ENCODE data around the gene TMEM51. TPM values are rescaled to one million over a fixed set of nuclear protein-coding genes. Genes with fewer than 3 reads are reported as not detected.

Gene TMEM51
- total RNA-seq, 2 donors from 2014 or later, result 12.1 TPM

GRCh38 chr1:15151377-15151806, 2.2 kb upstream of the TMEM51 start:
- peaks cover 5% of the 10 kb centered on the region for H3K27me3 ChIP-seq (ENCODE audit: control insufficient read depth, insufficient read depth, low read length, poor library complexity, severe bottlenecking)
- no peak for TF ChIP-seq CTCF (conservative IDR thresholded peaks at IDR 0.05)
- no peak overlapping the region for H3K27ac Mint-ChIP-seq
- peak overlapping the region; percentile 89 for H3K4me3 ChIP-seq (ENCODE audit: low read length)
- no peak overlapping the region for H3K4me3 Mint-ChIP-seq
- H3K36me3 Mint-ChIP-seq (ENCODE audit: low read depth), result peaks cover 3% of the 10 kb centered on the region
- peaks cover 22% of the 10 kb centered on the region for H3K4me1 Mint-ChIP-seq
- peaks cover 47% of the 10 kb centered on the region for H3K27me3 Mint-ChIP-seq (ENCODE audit: insufficient read depth)
- no peak overlapping the region for H3K9ac ChIP-seq (ENCODE audit: extremely low read depth, low read length, poor library complexity, severe bottlenecking)
- peaks cover 14% of the 10 kb centered on the region for H3K4me1 ChIP-seq (ENCODE audit: control insufficient read depth, insufficient read depth, low read length)
- no peak for DNase-seq
- no peak overlapping the region for H3K27ac ChIP-seq (ENCODE audit: low read depth, low read length)
- H3K9me3 Mint-ChIP-seq, result peaks cover 5% of the 10 kb centered on the region
- no peaks in the 10 kb centered on the region for H3K36me3 ChIP-seq (ENCODE audit: control insufficient read depth, insufficient read depth, low read length)
- peaks cover 4% of the 10 kb centered on the region for H3K9me3 ChIP-seq (ENCODE audit: control insufficient read depth, low read length)
- WGBS, 2 experiments (ENCODE audit: insufficient coverage in 1 of 2, insufficient read length in 1 of 2), result 43 to 71% methylated on average over 1 to 5 of the region's 5 CpGs

GRCh38 chr1:15151871-15152270, 1.7 kb upstream of the TMEM51 start:
- Mint-ChIP-seq H3K27ac (peak overlapping the region; percentile 44), H3K27me3 (ENCODE audit: insufficient read depth) (peaks cover 43% of the 10 kb centered on the region), H3K4me1 (peaks cover 27% of the 10 kb centered on the region)

GRCh38 chr1:15152318-15153183, 996 bp upstream of the TMEM51 start:
- peak overlapping the region; percentile 77 for H3K4me3 Mint-ChIP-seq
- Histone ChIP-seq H3K27me3 (ENCODE audit: control insufficient read depth, insufficient read depth, low read length, poor library complexity, severe bottlenecking) (peaks cover 5% of the 10 kb centered on the region), H3K9me3 (ENCODE audit: control insufficient read depth, low read length) (peaks cover 4% of the 10 kb centered on the region), H3K4me3 (ENCODE audit: low read length) (peak overlapping the region; percentile 89), H3K27ac (ENCODE audit: low read depth, low read length) (no peak overlapping the region), H3K9ac (ENCODE audit: extremely low read depth, low read length, poor library complexity, severe bottlenecking) (peak overlapping the region; percentile 64), H3K4me1 (ENCODE audit: control insufficient read depth, insufficient read depth, low read length) (peaks cover 23% of the 10 kb centered on the region), H3K36me3 (ENCODE audit: control insufficient read depth, insufficient read depth, low read length) (no peaks in the 10 kb centered on the region)
- 1% methylated on average over 26 to 61 of the region's 61 CpGs for WGBS, 2 experiments (ENCODE audit: insufficient coverage in 1 of 2, insufficient read length in 1 of 2)
- peaks cover 5% of the 10 kb centered on the region for H3K9me3 Mint-ChIP-seq
- TF ChIP-seq CTCF (conservative IDR thresholded peaks at IDR 0.05), result peak; percentile 82
- peak overlapping the region; percentile 88 for H3K27ac Mint-ChIP-seq
- peaks cover 34% of the 10 kb centered on the region for H3K4me1 Mint-ChIP-seq
- peaks cover 3% of the 10 kb centered on the region for H3K36me3 Mint-ChIP-seq (ENCODE audit: low read depth)
- peaks cover 41% of the 10 kb centered on the region for H3K27me3 Mint-ChIP-seq (ENCODE audit: insufficient read depth)
- DNase-seq, result peak; percentile 92

More at GRCh38 chr1:15151871-15152270, 1.7 kb upstream of the TMEM51 start:
- H3K4me1 ChIP-seq (ENCODE audit: control insufficient read depth, insufficient read depth, low read length), result peaks cover 16% of the 10 kb centered on the region
- H3K4me3 ChIP-seq (ENCODE audit: low read length), result peak overlapping the region; percentile 89
- Mint-ChIP-seq H3K9me3 (peaks cover 5% of the 10 kb centered on the region), H3K36me3 (ENCODE audit: low read depth) (peaks cover 3% of the 10 kb centered on the region), H3K4me3 (peak overlapping the region; percentile 77)
- no peak for TF ChIP-seq CTCF (conservative IDR thresholded peaks at IDR 0.05)
- H3K27me3 ChIP-seq (ENCODE audit: control insufficient read depth, insufficient read depth, low read length, poor library complexity, severe bottlenecking), result peaks cover 5% of the 10 kb centered on the region
- 70% methylated on average over 3 of the region's 3 CpGs; no CpG with 5 or more reads in 1 of the 2 experiments for WGBS, 2 experiments (ENCODE audit: insufficient coverage in 1 of 2, insufficient read length in 1 of 2)
- no peak for DNase-seq
- H3K9me3 ChIP-seq (ENCODE audit: control insufficient read depth, low read length), result peaks cover 4% of the 10 kb centered on the region
- no peak overlapping the region for H3K27ac ChIP-seq (ENCODE audit: low read depth, low read length)
- H3K9ac ChIP-seq (ENCODE audit: extremely low read depth, low read length, poor library complexity, severe bottlenecking), result peak overlapping the region; percentile 64
- no peaks in the 10 kb centered on the region for H3K36me3 ChIP-seq (ENCODE audit: control insufficient read depth, insufficient read depth, low read length)
